HEK293T (cell line): ENCODE data around the gene TPTE2.

Experiments used
- CTCF ChIA-PET: fragments of 350-600 bp; formaldehyde crosslinking; extraction: SDS; loops from one replicate; lab custom pipeline; 2021; ENCODE audit warnings: antibody characterized with exemption, inconsistent platforms; lab: Yijun Ruan, JAX
- POLR2A ChIA-PET: fragments of 350-600 bp; formaldehyde crosslinking; extraction: SDS; loops from one replicate; lab custom pipeline; 2020; ENCODE audit warnings: antibody characterized with exemption, inconsistent platforms; lab: Yijun Ruan, JAX
- DNase-seq: peaks from one replicate; pipeline ENCODE4 v3.0.0; 2012; ENCODE audit warnings: mixed read lengths; ENCODE audit errors: extremely low spot score
- ARNT ChIP-seq: fragments of 450-650 bp; IDR thresholded peaks from 2 replicates; pipeline ENCODE4 v1.6.1; 2017; ENCODE audit warnings: mild to moderate bottlenecking
- BHLHE40 ChIP-seq: fragments of 450-650 bp; IDR thresholded peaks from 2 replicates; pipeline ENCODE4 v1.6.1; 2016; ENCODE audit warnings: mild to moderate bottlenecking, moderate library complexity, borderline replicate concordance
- CTBP1 ChIP-seq: fragments of 450-650 bp; IDR thresholded peaks from 2 replicates; pipeline ENCODE4 v1.6.1; 2016; ENCODE audit warnings: borderline replicate concordance
- ELF4 ChIP-seq: fragments of 450-650 bp; IDR thresholded peaks from 2 replicates; pipeline ENCODE4 v1.6.1; 2017; ENCODE audit warnings: antibody characterized with exemption
- FOXA1 ChIP-seq: fragments of 450-650 bp; IDR thresholded peaks from 2 replicates; pipeline ENCODE4 v1.6.1; 2016; ENCODE audit warnings: mild to moderate bottlenecking
- FOXK2 ChIP-seq: fragments of 450-650 bp; IDR thresholded peaks from 2 replicates; pipeline ENCODE4 v1.6.1; 2016; ENCODE audit warnings: mild to moderate bottlenecking
- FOXM1 ChIP-seq: fragments of 450-650 bp; IDR thresholded peaks from 2 replicates; pipeline ENCODE4 v1.6.1; 2017; ENCODE audit warnings: mild to moderate bottlenecking, borderline replicate concordance
- HDGF ChIP-seq: fragments of 450-650 bp; IDR thresholded peaks from 2 replicates; pipeline ENCODE4 v1.6.1; 2017; ENCODE audit warnings: antibody characterized with exemption, borderline replicate concordance
- L3MBTL2 ChIP-seq: fragments of 450-650 bp; conservative IDR thresholded peaks from 2 replicates; pipeline ENCODE4 v1.6.1; 2016; ENCODE audit warnings: mild to moderate bottlenecking
- LEF1 ChIP-seq: fragments of 450-650 bp; IDR thresholded peaks from 2 replicates; pipeline ENCODE4 v1.6.1; 2017; ENCODE audit warnings: mild to moderate bottlenecking, borderline replicate concordance
- NFRKB ChIP-seq: fragments of 450-650 bp; IDR thresholded peaks from 2 replicates; pipeline ENCODE4 v1.6.1; 2016; ENCODE audit warnings: mild to moderate bottlenecking, moderate library complexity
- PKNOX1 ChIP-seq: fragments of 450-650 bp; IDR thresholded peaks from 2 replicates; pipeline ENCODE4 v1.6.1; 2016
- SP1 ChIP-seq: fragments of 450-650 bp; IDR thresholded peaks from 2 replicates; pipeline ENCODE4 v1.6.1; 2017
- SUZ12 ChIP-seq: fragments of 450-650 bp; IDR thresholded peaks from 2 replicates; pipeline ENCODE4 v1.6.1; 2016; ENCODE audit warnings: mild to moderate bottlenecking
- TARDBP ChIP-seq: fragments of 450-650 bp; IDR thresholded peaks from 2 replicates; pipeline ENCODE4 v1.6.1; 2016
- ZNF384 ChIP-seq: fragments of 450-650 bp; IDR thresholded peaks from 2 replicates; pipeline ENCODE4 v1.6.1; 2016

The TPTE2 gene

GRCh38 chr13:19601749-19602725 is 40.7 kb upstream of the TPTE2 start:
- peak; percentile 48 for DNase-seq
- POLR2A ChIA-PET: interaction anchor here (1.1 to 2.7 kb wide), 4 partner anchors 9 to 32 kb away, joined by 3 to 10 read pairs (median 5); partner anchors contain the start of gene MPHOSPH8
- TF ChIP-seq CTBP1 (no peak), ZNF384 (no peak), PKNOX1 (no peak), HDGF (no peak), FOXM1 (no peak), SP1 (no peak)
- CTCF ChIA-PET: interaction anchor here (0.6 to 1.1 kb wide), 3 partner anchors 13 to 188 kb away, joined by 3 to 7 read pairs (median 4); no protein-coding TSS in a partner anchor

GRCh38 chr13:19597523-19597922 is 36.2 kb upstream of the TPTE2 start:
- POLR2A ChIA-PET: no interaction called here
- TF ChIP-seq LEF1: no peak
- TF ChIP-seq ZNF384: no peak
- TF ChIP-seq SUZ12: no peak
- TF ChIP-seq NFRKB: no peak
- no peak for TF ChIP-seq HDGF
- TF ChIP-seq FOXM1: no peak
- DNase-seq: no peak
- CTCF ChIA-PET: interaction anchor here (0.7 kb wide), 1 partner anchor 654 kb away, joined by 3 read pairs; no protein-coding TSS in a partner anchor

- CTCF ChIA-PET: interaction anchor here (0.6 to 0.7 kb wide), 2 partner anchors 654 to 1437 kb away, joined by 3 to 4 read pairs; no protein-coding TSS in a partner anchor
- POLR2A ChIA-PET: no interaction called here
- no peak for DNase-seq
Observed at GRCh38 chr13:19596960-19597361, 35.6 kb upstream of the TPTE2 start.

GRCh38 chr13:19596086-19596485 is 34.8 kb upstream of the TPTE2 start:
- no peak for TF ChIP-seq ELF4
- TF ChIP-seq LEF1: no peak
- no peak for TF ChIP-seq SP1
- no peak for TF ChIP-seq FOXA1
- TF ChIP-seq BHLHE40: no peak
- TF ChIP-seq SUZ12: no peak
- TF ChIP-seq ZNF384: no peak
- no peak for TF ChIP-seq FOXK2
- no peak for TF ChIP-seq L3MBTL2
- TF ChIP-seq PKNOX1: no peak
- no peak for TF ChIP-seq TARDBP
- TF ChIP-seq NFRKB: no peak
- no peak for TF ChIP-seq CTBP1
- no peak for TF ChIP-seq FOXM1
- no peak for TF ChIP-seq HDGF
- TF ChIP-seq ARNT: no peak
- ChIA-PET CTCF (no interaction called here), POLR2A (no interaction called here)
- no peak for DNase-seq

More at GRCh38 chr13:19596960-19597361, 35.6 kb upstream of the TPTE2 start:
- no peak for TF ChIP-seq BHLHE40
- TF ChIP-seq FOXA1: no peak
- no peak for TF ChIP-seq FOXK2
- TF ChIP-seq CTBP1: no peak
- TF ChIP-seq SP1: no peak
- no peak for TF ChIP-seq PKNOX1
- no peak for TF ChIP-seq ARNT
- no peak for TF ChIP-seq LEF1
- TF ChIP-seq SUZ12: no peak
- no peak for TF ChIP-seq TARDBP
- no peak for TF ChIP-seq ZNF384
- TF ChIP-seq HDGF: no peak
- no peak for TF ChIP-seq NFRKB
- TF ChIP-seq ELF4: no peak
- no peak for TF ChIP-seq FOXM1
- no peak for TF ChIP-seq L3MBTL2

GRCh38 chr13:19592657-19593180 is 31.4 kb upstream of the TPTE2 start:
- TF ChIP-seq PKNOX1: no peak
- ChIA-PET POLR2A (interaction anchor here (1.0 kb wide), 1 partner anchor 9 kb away, joined by 3 read pairs; no protein-coding TSS in a partner anchor), CTCF (no interaction called here)
- DNase-seq: no peak

- CTCF ChIA-PET: no interaction called here
- TF ChIP-seq FOXM1 (no peak), ARNT (no peak), FOXK2 (no peak), NFRKB (no peak), L3MBTL2 (no peak), TARDBP (no peak), ELF4 (no peak), HDGF (no peak), SUZ12 (no peak), FOXA1 (no peak), BHLHE40 (no peak), CTBP1 (no peak), LEF1 (no peak), PKNOX1 (no peak), SP1 (no peak), ZNF384 (no peak)
- DNase-seq: no peak
- POLR2A ChIA-PET: no interaction called here
Observed at GRCh38 chr13:19591864-19592263, 30.5 kb upstream of the TPTE2 start.
